ENCODE results near the gene TELO2. TPM values are rescaled to one million over a fixed set of nuclear protein-coding genes. Genes with fewer than 3 reads are reported as not detected.

The TELO2 gene
- total and polyA plus RNA-seq, 2 donors (not counting 1 experiment from before 2014, with no cell fraction given), result 6.3 to 10.9 TPM

DNA sequence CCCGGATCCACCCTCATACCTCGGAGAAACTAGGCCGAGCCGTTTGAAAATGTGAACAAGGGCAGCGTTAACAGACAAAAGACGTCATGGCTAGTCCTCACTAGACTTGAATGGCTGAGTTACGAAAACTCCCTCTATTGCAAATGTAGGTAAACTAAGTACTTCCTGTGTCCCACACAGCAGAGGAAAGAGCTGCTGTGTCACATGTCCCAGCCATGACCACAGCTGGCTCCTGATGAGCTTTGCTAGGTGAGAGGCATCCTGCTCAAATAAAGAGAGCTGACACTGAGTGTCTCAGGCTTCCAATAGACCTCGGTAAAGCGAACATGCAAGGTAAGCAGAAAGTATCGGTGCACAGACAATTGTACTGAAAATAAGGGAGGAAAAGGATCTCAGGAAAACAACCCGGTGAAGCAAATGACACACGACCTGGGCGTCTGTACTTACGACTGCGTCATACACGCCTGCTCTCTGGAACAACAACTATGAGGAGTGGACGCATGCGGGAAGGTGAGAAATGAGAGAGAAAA is 66.4 kb downstream of the TELO2 start:
- Histone ChIP-seq H2AFZ (ENCODE audit: low read length) (no peak overlapping the region), H3K9ac (ENCODE audit: insufficient read depth, low read length) (no peak overlapping the region), H3K27me3 (ENCODE audit: control insufficient read depth, insufficient read depth, low read length) (no peaks in the 10 kb centered on the region), H3K79me2 (ENCODE audit: control insufficient read depth, insufficient read depth, low read length) (no peaks in the 10 kb centered on the region), H3K27ac (ENCODE audit: insufficient read depth, low read length) (no peak overlapping the region), H3K36me3 (ENCODE audit: control insufficient read depth, insufficient read depth, low read length) (peaks cover 7% of the 10 kb centered on the region), H3K4me1 (ENCODE audit: control insufficient read depth, extremely low read depth, insufficient read depth, low read length) (no peaks in the 10 kb centered on the region), H3K4me3 (replicated peaks in 1 of 4; ENCODE audit: control extremely low read depth in 1 of 4, insufficient read depth in 1 of 4, low read depth in 3 of 4, low read length in 4 of 4) (no peak overlapping the region), H4K20me1 (ENCODE audit: control insufficient read depth, extremely low read depth, insufficient read depth, low read length) (no peaks in the 10 kb centered on the region), H3K4me2 (ENCODE audit: extremely low read depth, insufficient read depth, low read length) (no peak overlapping the region), H3K9me3 (ENCODE audit: control insufficient read depth, insufficient read depth, low read depth, low read length) (no peaks in the 10 kb centered on the region)
- TF ChIP-seq EZH2 (IDR thresholded peaks at IDR 0.05; ENCODE audit: low read length, missing control alignments) (no peak), CTCF (conservative IDR thresholded peaks at IDR 0.05 in 1 of 2, IDR thresholded peaks at IDR 0.05 in 1 of 2; ENCODE audit: low read depth in 1 of 2, low read length in 2 of 2) (no peak)
- DNase-seq (ENCODE audit: low read depth in 2 of 2), result no peak

Other genes with a start within 250 kb of the TELO2 start
- gene TPSD1, start 237.3 kb upstream of the TELO2 start, total RNA-seq, result not detected in 2 replicates
- not detected in 2 replicates for gene TPSD1, start 237.3 kb upstream of the TELO2 start, polyA plus RNA-seq
- 42.1 and 44.4 TPM in 2 replicates for gene UBE2I, start 183.7 kb upstream of the TELO2 start, total RNA-seq
- gene UBE2I, start 183.7 kb upstream of the TELO2 start, polyA plus RNA-seq, result 142 and 202 TPM in 2 replicates
- 0.26 and 0.83 TPM in 2 replicates for gene BAIAP3, start 159.7 kb upstream of the TELO2 start, total RNA-seq
- gene BAIAP3, start 159.7 kb upstream of the TELO2 start, polyA plus RNA-seq, result 0.19 and 0.22 TPM in 2 replicates
- 74.7 and 77.6 TPM in 2 replicates for gene TSR3, start 141.5 kb upstream of the TELO2 start, total RNA-seq
- gene TSR3, start 141.5 kb upstream of the TELO2 start, polyA plus RNA-seq, result 36.2 and 41.9 TPM in 2 replicates
- 38.8 and 40.8 TPM in 2 replicates for gene GNPTG, start 141.4 kb upstream of the TELO2 start, total RNA-seq
- gene GNPTG, start 141.4 kb upstream of the TELO2 start, polyA plus RNA-seq, result 43.2 and 44.6 TPM in 2 replicates
- gene UNKL, start 78.7 kb upstream of the TELO2 start, total RNA-seq, result 6.3 and 6.9 TPM in 2 replicates
- gene UNKL, start 78.7 kb upstream of the TELO2 start, polyA plus RNA-seq, result 3.6 and 4.3 TPM in 2 replicates
- gene UQCC4, start 72.6 kb upstream of the TELO2 start, total RNA-seq, result 11.9 and 15.2 TPM in 2 replicates
- 13.3 and 15.7 TPM in 2 replicates for gene UQCC4, start 72.6 kb upstream of the TELO2 start, polyA plus RNA-seq
- gene PERCC1, start 62.3 kb upstream of the TELO2 start, total RNA-seq, result not detected in 2 replicates
- gene PERCC1, start 62.3 kb upstream of the TELO2 start, polyA plus RNA-seq, result not detected in 2 replicates
- 0.50 and 0.51 TPM in 2 replicates for gene CCDC154, start 48.8 kb upstream of the TELO2 start, total RNA-seq
- 0.02 and 0.08 TPM in 2 replicates for gene CCDC154, start 48.8 kb upstream of the TELO2 start, polyA plus RNA-seq
- 80.4 and 83.4 TPM in 2 replicates for gene CLCN7, start 18.3 kb upstream of the TELO2 start, total RNA-seq
- 25.0 and 25.8 TPM in 2 replicates for gene CLCN7, start 18.3 kb upstream of the TELO2 start, polyA plus RNA-seq
- not detected in 2 replicates for gene PTX4, start 4.4 kb upstream of the TELO2 start, total RNA-seq
- gene PTX4, start 4.4 kb upstream of the TELO2 start, polyA plus RNA-seq, result 0.05 TPM in 1 of 2 replicates, not detected in the other
- 10.3 and 12.4 TPM in 2 replicates for gene TMEM204, start 40.3 kb downstream of the TELO2 start, total RNA-seq
- gene TMEM204, start 40.3 kb downstream of the TELO2 start, polyA plus RNA-seq, result 9.6 and 10.9 TPM in 2 replicates
- 33.4 and 34.3 TPM in 2 replicates for gene IFT140, start 118.7 kb downstream of the TELO2 start, total RNA-seq
- 5.3 and 6.2 TPM in 2 replicates for gene IFT140, start 118.7 kb downstream of the TELO2 start, polyA plus RNA-seq
- gene CRAMP1, start 119.0 kb downstream of the TELO2 start, total RNA-seq, result 4.6 and 7.8 TPM in 2 replicates
- 6.2 and 7.4 TPM in 2 replicates for gene CRAMP1, start 119.0 kb downstream of the TELO2 start, polyA plus RNA-seq
- 15.5 and 22.9 TPM in 2 replicates for gene JPT2, start 184.9 kb downstream of the TELO2 start, total RNA-seq
- gene JPT2, start 184.9 kb downstream of the TELO2 start, polyA plus RNA-seq, result 41.2 and 55.2 TPM in 2 replicates
- 24.1 and 36.3 TPM in 2 replicates for gene MAPK8IP3, start 212.8 kb downstream of the TELO2 start, total RNA-seq
- gene MAPK8IP3, start 212.8 kb downstream of the TELO2 start, polyA plus RNA-seq, result 7.9 and 9.4 TPM in 2 replicates